ENCODE results near the gene PPP5C. TPM values are rescaled to one million over a fixed set of nuclear protein-coding genes. Genes with fewer than 3 reads are reported as not detected.
A peak's percentile ranks its signal among the peaks of the same experiment; 100 is the strongest.
"Not testable (repeated sequence)": the region's sequence is repeated elsewhere in the genome, so short reads cannot be mapped to it uniquely, and the experiment has no call there.

PPP5C gene
- polyA plus RNA-seq, 1 donor: 73.4 TPM

DNA sequence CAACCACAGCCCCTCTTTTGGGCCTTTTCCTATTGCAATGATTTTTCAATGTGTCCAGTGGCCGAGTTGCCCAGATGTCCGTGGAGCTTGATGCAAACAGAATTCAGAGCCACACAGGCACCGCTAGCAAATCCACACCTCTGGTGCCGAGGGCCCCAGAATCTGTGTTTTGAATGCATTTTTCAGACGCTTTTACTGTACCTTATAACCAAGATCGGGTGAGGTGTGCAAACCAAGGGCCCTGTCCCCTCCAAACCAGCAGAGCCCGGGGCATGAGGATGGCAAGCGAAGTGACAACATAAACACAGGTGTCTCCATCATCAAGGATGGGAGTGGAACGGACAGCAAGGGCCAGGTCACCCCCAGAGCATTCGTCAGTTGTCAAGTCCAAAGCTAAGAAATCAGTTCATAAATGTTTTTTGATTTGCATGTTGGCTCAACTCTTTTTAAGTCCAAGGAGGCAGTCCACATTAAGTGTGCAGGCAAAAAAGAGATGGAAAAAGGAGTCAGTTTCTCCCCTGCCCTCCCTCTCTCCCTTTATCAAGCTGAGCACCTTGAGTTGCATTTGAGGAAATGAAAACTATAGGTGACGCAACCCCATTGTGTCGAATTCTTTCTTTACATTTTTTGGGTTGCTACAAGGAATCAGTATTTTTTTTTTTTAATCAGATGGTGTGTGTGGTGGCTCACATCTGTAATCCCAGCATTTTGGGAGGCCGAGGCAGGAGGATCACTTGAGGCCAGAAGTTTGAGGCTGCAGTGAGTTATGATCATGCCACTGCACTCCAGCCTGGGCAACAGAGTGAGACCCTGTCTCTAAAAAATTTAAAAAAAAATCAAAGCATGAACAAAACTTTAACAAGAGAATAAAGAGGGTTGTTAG lies 63.6 kb downstream of the PPP5C start:
- no peak for DNase-seq

DNA sequence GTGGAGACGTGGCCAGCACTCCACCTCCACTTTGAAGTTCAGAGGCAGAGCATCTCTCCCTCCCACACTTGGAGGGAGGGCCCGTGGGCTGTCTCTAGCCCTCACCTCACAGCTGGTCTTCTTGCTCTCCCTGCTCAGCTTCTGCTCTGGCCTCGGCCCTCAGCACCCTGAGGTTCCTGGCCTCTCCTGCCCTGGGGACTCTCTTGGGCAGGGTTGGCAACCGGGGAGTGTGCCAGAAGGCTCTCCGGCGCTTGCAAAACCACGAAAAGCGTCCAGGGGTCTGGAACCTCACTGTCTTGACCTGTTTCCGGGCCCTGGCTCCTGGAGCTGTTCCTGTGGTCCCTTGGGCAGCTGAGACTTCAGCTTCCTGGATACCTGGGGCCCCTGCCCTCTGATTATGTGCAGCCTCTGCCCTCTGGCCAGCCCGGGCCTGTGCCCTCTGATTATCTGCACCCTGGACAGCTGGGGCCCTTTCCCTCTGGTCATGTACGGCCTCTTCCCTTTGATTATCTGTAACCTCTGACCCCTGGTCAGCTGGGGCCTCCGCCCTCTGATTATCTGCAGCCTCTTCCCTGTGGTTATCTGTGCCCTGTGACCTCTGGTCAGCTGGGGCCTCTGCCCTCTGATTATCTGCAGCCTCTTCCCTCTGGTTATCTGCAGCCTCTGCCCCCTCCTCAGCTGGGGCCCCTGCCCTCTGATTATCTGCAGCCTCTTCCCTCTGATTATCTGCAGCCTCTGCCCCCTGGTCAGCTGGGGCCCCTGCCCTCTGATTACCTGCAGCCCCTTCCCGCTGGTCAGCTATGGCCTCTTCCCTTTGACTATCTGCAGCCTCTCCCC lies 64.4 kb downstream of the PPP5C start:
- no peak for DNase-seq

DNA sequence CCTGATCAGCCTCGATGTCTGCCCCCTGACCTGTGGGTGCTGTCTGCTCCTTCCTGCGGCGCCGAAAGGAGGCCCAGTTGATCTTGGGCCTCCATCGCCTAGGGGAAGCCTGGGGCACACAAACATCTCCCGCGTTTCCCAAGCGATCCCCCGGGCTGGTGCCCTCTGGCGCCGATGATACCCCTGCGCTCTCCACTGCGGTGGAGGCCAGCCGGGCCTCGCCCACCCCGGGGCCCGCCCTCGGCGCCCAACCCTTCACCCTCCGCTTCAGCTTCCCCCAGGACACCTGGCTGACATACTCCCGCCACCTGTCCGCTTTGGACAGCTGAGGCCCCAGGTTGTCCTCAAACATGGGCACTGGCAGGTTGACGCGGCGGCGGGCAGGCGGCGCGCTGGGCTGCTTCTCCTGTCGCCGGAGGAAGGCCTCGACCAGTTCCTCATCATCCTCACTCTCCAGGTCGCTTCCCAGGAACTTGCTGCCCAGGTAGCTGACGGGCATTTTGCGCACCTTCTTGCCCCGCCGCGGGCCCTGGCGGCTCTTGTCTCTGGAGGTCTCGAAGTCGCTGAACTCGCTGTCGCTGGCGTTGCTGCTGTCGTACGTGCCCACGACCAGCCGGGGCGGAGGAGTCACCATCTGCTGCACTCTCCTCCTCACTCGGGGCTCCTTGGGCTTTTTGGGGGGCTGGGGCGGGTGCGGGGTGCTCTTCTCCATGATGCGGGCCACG lies 65.2 kb downstream of the PPP5C start:
- no peak for DNase-seq

DNA sequence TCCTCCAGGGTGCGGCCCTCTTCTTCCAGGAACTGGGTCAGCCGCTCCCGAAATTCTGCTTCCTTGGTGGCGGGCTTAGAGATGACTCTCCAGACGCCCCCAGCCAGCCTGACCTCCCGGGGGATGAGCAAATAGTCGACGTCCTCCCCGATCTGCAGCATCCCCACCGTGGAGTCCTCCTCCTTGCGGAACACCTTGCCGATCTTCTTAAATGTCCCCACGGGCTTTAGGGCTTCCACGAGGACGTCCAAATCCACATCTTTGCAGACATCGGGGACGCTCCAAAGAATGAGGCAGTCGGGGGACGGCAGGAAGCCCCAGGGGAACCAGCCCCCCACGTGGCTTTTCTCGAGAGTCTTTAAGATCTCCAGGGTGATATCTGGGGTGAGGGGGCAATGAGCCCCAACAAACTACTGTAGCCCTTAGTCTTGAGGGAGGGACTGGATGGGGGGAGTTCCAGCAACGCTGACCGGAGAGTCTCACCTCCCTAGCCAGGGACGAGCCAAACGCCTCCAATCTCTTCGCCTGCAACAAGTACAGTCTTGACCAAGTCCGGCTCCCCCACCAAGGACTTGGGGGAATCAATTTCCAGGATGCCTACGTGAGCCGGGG lies 65.9 kb downstream of the PPP5C start:
- no peak for DNase-seq

DNA sequence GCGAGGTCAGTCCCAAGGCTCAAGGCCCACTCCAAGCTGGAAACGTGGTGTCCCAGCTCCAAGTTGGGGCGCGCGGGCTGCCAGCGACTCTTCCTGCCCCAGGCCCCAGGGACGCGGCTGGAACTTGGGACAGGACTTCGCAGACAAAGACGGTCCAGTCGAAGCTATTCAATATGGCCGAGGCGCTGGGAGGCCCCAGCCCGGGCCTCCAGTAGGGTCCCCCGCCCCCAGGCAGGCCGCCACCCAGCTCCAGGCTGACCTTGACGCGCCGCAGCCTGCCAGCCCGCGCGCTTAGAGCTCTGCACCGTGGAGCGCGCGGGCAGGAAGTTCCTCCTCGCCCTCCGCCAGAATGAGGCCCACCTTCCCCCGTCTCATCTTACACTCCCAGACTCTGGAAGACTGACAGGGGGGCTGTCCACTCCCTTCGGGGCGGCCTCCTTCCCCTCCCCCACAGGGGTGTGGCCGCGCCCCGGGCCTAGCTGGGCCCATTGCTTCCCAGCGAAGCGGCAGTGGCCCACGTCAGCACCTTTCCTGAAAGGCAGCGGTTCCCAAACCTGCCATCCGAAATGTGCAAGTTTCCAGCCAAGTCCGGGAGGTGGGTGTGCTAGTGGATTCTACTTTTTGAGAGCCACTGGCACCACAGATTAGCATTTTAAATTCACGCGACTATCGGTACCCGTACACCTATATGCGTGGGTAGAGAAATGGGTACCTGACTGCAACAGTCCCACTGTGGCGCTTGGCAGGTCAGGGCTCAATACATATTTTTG lies 66.6 kb downstream of the PPP5C start, which contains the start of gene CCDC8:
Gene CCDC8, minus strand, starts transcription at position 303 of the 770 bp plus-strand sequence. CDS start 754 bp downstream, outside the sequence.
- DNase-seq: peak; percentile 97

DNA sequence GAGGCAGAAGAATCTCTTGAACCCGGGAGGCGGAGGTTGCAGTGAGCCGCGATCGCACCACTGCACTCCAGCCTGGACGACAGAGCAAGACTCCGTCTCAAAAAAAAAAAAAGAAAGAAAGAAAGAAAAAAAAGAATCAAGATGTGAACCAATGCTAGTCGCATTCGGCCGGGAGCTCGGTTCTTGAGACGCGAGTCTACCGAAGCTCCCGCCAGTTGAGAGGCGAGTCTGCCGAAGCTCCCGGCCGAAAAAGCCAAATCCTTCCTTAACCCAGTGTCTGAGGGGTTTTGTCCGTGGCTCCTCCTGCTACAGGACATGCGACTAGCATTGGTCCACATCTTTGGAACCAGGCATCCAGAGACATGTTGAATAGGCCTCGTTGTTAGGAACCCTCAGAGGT lies 68.0 kb downstream of the PPP5C start:
- DNase-seq: not testable (repeated sequence)

DNA sequence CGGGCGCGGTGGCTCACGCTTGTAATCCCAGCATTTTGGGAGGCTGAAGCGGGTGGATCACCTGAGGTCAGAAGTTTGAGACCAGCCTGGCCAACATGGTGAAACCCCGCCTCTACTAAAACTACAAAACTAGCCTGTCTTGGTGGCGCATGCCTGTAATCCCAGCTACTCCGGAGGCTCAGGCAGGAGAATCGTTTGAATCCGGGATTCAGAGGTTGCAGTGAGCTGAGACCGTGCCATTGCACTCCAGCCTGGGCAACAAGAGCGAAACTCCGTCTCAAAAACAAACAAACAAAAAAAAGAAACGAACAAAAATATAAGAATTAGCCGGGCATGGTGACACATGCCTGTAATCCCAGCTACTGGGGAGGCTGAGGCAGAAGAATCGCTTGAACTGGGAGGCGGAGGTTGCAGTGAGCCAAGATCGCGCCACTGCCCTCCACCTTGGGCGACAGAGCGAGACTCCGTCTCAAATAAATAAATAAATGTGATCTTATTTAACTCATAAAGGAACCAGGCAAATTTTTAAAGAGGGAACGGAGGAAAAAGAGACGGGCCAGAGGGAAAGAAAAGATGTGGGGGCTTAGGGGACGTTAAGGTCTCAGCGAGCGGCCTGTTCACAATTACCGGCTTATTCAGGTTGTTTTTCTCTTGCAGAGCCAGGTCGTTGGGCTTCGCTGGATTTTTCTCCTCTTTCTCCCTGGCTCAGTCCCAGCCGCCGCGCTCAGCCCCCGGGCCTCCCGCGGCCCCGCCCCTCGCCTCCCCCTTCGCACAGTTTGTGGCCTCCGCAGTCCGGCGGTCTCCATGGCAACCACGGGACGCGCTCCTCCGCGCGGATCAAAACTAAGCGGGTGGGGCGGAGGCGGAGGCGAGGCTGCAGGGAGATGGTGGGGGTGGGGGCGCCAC lies 69.2 kb downstream of the PPP5C start:
- peak; percentile 94 for DNase-seq

DNA sequence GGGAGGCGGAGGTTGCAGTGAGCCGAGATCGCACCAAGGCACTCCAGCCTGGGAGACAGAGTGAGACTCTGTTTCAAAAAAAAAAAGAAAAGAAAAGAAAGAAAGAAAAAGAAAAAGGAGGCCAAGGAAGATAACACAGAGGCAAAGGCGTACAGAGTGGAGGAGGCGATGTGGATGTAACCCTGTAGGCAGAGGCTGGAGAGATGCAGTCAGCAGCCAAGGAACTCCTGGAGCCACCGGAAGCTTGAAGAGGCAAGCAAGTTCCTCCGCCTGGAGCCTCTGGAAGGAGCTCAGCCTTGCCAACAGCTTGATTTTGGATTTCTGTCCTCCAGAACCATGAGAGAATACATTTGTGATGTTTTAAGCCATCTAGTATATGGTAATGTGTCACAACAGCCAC lies 73.2 kb downstream of the PPP5C start:
- no peak for DNase-seq

DNA sequence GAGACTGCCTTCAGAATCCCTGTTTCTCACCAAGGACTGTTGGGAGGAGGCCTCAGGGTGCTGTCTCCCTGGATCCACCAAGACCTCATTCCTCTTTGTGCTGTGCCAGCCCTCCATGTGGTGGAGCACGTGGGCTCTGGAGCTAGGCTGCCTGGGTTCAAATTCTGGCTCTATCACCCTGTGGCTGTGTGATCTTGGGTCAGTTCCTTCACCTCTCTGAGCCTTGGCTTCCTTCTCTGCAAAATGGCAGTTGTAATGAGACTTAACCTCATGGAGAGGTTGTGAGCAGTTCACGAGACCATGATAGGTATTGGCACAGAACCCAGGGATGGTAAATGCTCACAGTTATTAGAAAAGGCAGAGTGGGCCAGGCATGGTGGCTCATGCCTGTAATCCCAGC lies 75.5 kb downstream of the PPP5C start:
- DNase-seq: no peak

DNA sequence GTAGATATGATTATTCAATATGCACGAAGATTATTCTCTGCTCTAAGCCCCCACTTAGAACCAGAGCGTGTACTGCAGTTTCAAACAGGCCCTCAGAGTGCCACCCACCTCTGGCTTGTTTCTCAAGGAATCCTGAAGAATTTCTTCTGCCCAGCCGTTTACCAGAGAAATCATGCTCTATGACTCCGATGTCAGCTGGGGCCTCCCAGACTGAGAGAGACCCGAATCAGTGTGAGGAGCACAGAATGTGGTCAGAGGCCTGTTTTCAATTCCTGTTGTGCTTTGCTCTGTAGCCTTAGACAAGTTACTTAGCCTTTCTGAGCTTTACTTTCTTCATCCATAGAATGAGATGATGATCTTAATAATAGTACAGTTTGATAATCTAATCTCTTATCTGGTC lies 76.3 kb downstream of the PPP5C start:
- DNase-seq: no peak

DNA sequence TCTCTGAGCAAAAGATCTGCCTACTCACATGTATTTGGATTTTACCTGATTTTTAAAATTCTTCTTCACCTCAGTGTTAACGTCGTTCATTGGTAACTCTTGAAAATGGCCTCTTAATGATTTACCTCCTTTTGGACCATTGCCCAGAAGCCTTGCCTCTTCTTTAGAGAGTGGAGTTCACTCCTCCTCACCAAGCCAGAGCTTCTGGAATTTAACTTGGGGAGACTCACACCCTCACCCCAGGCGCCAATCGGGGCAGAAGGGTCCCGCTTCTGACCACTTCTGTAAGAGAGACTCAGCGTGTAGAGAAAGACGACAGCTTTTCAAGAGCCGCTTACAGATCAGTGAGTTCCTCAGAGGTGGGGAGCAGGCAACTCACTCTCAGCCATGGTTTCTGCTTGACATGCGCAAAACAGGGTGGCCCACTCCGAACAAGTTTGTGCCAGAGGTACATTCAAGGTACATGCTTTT lies 79.2 kb downstream of the PPP5C start:
- no peak for DNase-seq

DNA sequence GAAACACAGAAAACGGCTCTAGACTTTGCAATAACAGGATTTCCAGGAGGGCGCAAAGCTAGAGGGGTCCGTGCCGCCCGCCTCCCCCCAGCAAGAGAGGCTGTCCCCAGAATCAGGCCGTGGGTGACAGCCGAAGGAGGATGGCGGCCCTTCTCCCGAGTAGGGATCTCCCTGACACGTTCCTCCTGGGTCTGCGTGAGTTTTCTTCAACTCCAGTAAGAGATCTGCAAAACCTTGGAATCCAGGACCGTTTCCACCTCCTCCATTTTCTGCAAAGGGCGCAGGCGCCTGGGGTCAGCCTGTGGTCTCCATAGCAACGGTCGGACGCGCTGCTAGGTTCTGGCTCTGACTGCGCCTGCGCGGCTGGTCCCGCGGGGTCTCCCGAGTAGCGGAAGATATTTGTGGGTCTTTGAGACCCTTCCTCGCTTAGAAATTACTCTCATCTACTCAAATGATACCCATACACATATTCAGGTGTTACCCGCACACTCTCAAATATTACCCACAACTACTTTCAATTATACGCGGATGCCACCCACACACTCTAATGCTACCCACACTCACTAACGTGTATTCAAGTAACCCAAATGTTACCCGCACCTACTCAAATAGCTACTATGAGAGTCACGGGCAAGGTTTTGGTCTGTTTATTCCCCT lies 79.7 kb downstream of the PPP5C start:
- peak; percentile 88 for DNase-seq

DNA sequence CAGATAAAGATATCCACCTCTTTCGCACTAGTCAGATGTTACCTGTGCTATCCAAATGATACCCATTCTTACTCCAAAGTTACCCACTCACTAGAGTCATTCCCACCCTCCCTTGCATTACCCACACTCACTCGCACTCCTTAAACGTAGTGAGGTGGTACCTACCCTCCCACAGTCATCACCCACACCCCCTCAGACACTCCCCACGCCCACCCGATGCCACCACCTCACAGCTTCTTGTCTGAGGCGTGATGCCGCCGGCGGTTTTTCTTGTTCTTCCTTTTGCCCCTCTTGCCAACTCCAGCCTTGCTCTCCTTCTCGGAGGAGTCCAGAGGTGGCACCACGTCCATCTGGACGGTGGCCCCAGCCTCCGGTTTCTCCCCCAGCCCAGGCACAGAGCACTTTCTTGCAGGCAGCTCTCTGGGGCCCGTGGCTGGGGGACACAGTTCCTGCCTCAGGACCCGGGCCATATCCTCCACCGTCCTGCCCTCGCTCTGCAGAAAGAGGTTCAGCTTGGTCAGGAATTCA lies 80.7 kb downstream of the PPP5C start:
- no peak for DNase-seq

DNA sequence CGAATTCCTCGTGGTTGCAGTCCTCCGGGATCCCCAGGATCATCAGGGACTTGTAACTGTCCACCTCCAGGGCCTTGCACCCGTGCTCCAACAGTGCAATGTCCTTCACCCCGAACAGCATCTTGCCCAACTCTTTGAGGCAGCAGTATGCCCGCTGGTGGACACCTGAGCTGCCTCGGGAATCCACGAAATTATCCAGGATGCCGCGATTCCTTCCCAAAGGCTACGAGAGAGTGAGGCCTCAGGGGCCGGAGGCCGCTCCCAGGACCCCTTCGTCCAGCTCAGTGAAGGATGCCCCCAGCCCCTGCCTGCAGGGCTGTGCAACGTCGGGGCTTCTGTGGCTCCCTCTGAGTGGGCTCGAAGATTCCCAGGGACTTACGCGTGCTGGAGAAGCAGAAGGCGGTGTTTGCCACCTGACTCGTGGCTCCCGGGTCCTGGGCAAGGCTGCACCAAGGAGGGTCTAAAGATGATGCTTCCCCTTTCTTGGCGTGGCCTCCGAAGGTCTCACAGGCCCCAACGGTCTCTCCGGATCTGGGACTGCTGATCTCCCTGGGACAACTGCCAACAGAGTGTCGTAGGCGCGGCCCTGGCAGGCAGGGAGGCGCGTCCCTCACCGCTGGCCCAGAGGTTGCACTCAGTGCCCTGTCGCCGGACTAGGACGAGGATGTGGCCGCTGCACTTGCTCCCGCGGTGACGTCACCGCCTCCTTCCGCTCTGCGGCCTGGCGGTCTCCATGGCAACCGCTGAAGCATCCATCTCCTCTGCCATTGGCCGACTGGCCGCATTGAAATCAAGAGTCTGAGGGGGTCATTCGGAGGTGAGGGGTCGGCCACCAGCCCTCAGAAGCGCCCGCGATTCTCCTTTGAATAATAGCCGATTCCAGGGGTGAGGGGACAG lies 81.6 kb downstream of the PPP5C start, which contains the start of gene PNMA8C:
Gene PNMA8C, minus strand, starts transcription at position 698 of the 897 bp plus-strand sequence. Its CDS starts 577 bp downstream, at position 121.
- DNase-seq: no peak

DNA sequence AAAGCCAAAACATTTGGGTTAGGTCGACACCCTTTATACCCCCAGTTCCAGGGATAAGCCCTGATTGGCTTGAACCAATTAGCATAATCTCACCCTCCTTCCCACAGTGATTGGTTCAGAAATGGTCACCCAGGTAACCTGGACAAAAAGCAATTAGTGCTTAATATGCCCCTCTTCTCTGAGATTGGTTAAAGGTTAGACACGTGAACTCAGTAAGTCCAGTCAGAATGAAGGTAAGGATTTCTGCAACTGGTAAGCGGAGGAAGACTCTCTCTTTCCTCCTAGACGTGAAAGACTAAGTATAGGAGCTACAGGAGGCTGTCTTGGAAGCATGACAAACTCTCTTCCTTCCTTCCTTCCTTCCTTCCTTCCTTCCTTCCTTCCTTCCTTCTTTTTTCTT lies 83.1 kb downstream of the PPP5C start:
- no peak for DNase-seq

DNA sequence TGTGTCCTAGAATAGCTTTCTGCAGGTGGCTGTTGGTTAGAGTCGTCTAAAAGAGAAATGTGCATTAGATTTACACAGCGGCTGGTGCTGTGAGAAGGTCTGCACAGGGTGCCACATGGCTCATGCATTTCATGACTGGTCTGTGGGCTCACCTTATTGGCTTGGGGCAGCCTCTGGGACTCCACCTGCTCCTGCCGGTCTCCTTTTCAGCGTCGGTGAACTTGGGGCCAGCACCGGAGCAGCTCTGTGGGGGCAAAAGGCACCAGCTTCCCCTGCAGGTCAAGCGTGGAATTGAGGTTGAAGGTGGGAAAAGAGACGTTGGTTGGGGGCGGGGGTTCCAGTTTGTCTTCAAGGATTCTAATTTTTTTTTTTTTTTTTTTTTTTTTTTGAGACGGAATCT lies 84.9 kb downstream of the PPP5C start:
- no peak for DNase-seq

DNA sequence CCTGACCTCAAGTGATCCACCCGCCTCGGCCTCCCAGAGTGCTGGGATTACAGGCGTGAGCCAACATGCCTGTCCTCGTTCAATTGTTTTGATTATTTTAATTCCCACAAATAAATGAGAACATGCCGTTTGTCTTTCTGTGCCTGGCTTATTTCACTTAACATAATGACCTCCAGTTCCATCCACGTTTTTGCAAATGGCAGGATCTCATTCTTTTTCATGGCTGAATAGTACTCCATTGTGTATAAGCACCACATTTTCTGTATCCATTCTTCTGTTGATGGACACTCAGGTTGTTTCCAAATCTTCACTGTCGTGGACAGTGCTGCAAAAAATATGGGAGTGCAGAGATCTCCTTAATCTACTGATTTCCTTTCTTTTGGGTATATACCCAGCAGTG lies 86.6 kb downstream of the PPP5C start:
- not testable (repeated sequence) for DNase-seq

DNA sequence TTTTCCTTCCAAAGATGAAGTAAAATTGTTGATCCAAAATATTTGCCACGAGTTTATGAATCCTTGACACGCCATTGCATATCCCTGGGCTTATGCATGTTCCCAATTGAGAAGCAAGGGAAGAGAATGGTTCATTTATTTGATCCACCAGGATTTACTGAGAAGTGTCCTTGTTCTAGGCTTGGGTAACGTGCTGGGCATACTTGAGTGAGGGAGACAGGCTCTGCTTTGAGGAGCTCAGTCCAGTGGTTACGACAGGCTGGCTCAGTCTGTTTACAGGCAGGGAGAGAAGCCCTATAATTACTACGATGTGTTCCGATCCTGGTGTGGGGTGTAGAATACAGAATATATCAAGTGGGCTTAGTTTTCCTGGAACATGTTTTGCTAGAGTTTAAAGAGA lies 88.1 kb downstream of the PPP5C start:
- DNase-seq: no peak

All from hindlimb muscle (tissue), 1 donor.